GM19351 (cell line): Measurements from ENCODE around the gene VPS11.
"Not testable (repeated sequence)": the region's sequence is repeated elsewhere in the genome, so short reads cannot be mapped to it uniquely, and the experiment has no call there.

Source experiments
- ATAC-seq: cut with Tn5 transposase; IDR thresholded peaks from one replicate; pipeline ENCODE4 v1.9.1; 2021; ENCODE audit warnings: mild to moderate bottlenecking, moderate library complexity; ENCODE audit not compliant: unreplicated experiment

VPS11 gene

GRCh38 chr11:119100994-119101758, 33.6 kb downstream of the VPS11 start:
- ATAC-seq = peak; percentile 31

- peak; percentile 79 for ATAC-seq
These were observed 34.3 kb downstream of the VPS11 start, which contains the start of gene DPAGT1 for GRCh38 chr11:119101759-119102423. DPAGT1 (minus strand) TSS chr11:119101853; CDS start chr11:119101655, 198 bp downstream.

- not testable (repeated sequence) for ATAC-seq
These were observed 35.6 kb downstream of the VPS11 start for GRCh38 chr11:119103161-119103664.

GRCh38 chr11:119103793-119104192, 36.2 kb downstream of the VPS11 start:
- no peak for ATAC-seq

- ATAC-seq = peak; percentile 74
These were observed 39.2 kb downstream of the VPS11 start, which contains the start of gene C2CD2L for GRCh38 chr11:119106564-119107537. C2CD2L (plus strand) TSS chr11:119107344; CDS start chr11:119107742, 398 bp downstream.

GRCh38 chr11:119107538-119108145, 40.0 kb downstream of the VPS11 start:
- peak; percentile 12 for ATAC-seq

GRCh38 chr11:119108146-119108856, 40.7 kb downstream of the VPS11 start:
- ATAC-seq = no peak

GRCh38 chr11:119108857-119109221, 41.2 kb downstream of the VPS11 start:
- no peak for ATAC-seq

- no peak for ATAC-seq
These were observed 42.2 kb downstream of the VPS11 start for GRCh38 chr11:119109843-119110242.

GRCh38 chr11:119110439-119110838, 42.8 kb downstream of the VPS11 start:
- no peak for ATAC-seq

GRCh38 chr11:119111361-119111925, 43.8 kb downstream of the VPS11 start:
- no peak for ATAC-seq

- no peak for ATAC-seq
These were observed 44.8 kb downstream of the VPS11 start for GRCh38 chr11:119112314-119113020.

- no peak for ATAC-seq
These were observed 46.1 kb downstream of the VPS11 start for GRCh38 chr11:119113716-119114115.

GRCh38 chr11:119114351-119114750, 46.7 kb downstream of the VPS11 start:
- no peak for ATAC-seq

GRCh38 chr11:119115484-119116234, 48.0 kb downstream of the VPS11 start:
- no peak for ATAC-seq

GRCh38 chr11:119116235-119116594, 48.6 kb downstream of the VPS11 start:
- ATAC-seq = no peak

- ATAC-seq = no peak
These were observed 49.0 kb downstream of the VPS11 start for GRCh38 chr11:119116601-119117000.
